Ascending aorta (tissue), 2 donors: ENCODE results near the gene TTBK2. TPM values are rescaled to one million over a fixed set of nuclear protein-coding genes. Genes with fewer than 3 reads are reported as not detected.

ENCODE experiments used
- DNase-seq, 2 donors: peaks; one replicate each; pipeline ENCODE4 v3.0.0-alpha.2; 2019; ENCODE audit warnings: low spot score in 2 of 2
- H3K27ac ChIP-seq, 2 donors: fragments of 200-600 bp; sonication (generic); one replicate each; pipeline ENCODE4 v1.5.1; 2016 to 2017; ENCODE audit warnings: mild to moderate bottlenecking in 1 of 2
- H3K27me3 ChIP-seq: fragments of 200-600 bp; sonication (generic); one replicate; pipeline ENCODE4 v1.5.1; 2017
- H3K36me3 ChIP-seq, 2 donors: fragments of 200-600 bp; sonication (generic); one replicate each; pipeline ENCODE4 v1.5.1; 2016
- H3K4me1 ChIP-seq, 2 donors: fragments of 200-600 bp; sonication (generic); one replicate each; pipeline ENCODE4 v1.5.1; 2016 to 2017; ENCODE audit warnings: mild to moderate bottlenecking in 1 of 2
- H3K4me3 ChIP-seq, 2 donors: fragments of 200-600 bp; sonication (generic); one replicate each; pipeline ENCODE4 v1.5.1; 2016 to 2017; ENCODE audit warnings: mild to moderate bottlenecking in 1 of 2
- H3K9me3 ChIP-seq, 2 donors: fragments of 200-600 bp; sonication (generic); one replicate each; pipeline ENCODE4 v1.5.1; 2016
- CTCF ChIP-seq, 3 experiments: fragments of 200-600 bp in 2 of 3; fragments of 450-650 bp in 1 of 3; sonication (generic) in 2 of 3; IDR thresholded peaks; one replicate each; pipeline ENCODE4 v1.5.1; 2016 to 2019; ENCODE audit warnings: antibody characterized with exemption in 3 of 3, mild to moderate bottlenecking in 1 of 3, moderate library complexity in 1 of 3
- intact Hi-C: fragments of 100-400 bp; cut with DNase I; formaldehyde crosslinking; loops from one replicate; pipeline ENCODE4 v1.15.1; 2023
- total RNA-seq: library from RNA; depleted of rRNA; stranded (reverse); fragments of >200 nt; gene quantifications from one replicate; pipeline ENCODE4 v1.1.0, GENCODE V29; 2016

TTBK2 gene
- total RNA-seq, 1 donor from 2014 or later: 25.3 TPM

DNA sequence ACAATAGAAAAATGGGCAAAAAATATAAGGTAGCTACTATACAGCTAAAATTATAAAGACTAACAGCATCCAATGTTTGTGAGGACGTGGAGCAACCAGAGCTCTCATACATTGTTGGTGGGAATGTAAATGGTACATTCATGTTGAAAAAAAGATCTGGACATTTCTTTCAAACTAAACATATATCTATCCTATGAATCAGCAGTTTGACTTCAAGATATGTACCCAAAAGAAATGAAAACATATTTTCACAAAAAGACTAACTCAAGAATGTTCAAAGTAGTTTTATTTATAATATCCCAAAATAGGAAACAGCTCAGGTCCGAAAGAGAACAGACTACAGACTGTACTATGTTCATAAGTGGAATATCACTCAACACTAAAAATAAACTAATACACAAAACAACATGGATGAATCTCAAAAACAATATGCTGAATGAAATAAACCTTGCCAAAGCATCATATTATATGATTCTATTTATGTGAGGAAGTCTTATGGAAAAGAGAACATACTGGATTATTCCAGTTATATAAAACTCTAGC, 8.8 kb upstream of the TTBK2 start:
- peak overlapping the region; percentile 55 to 65 for H3K27ac ChIP-seq
- H3K27me3 ChIP-seq: no peaks in the 10 kb centered on the region
- H3K36me3 ChIP-seq: no peaks in the 10 kb centered on the region
- TF ChIP-seq CTCF (IDR thresholded peaks at IDR 0.05): no peak
- peaks cover 0 to 14% of the 10 kb centered on the region in 2 donors for H3K4me1 ChIP-seq
- H3K4me3 ChIP-seq: no peak overlapping the region
- H3K9me3 ChIP-seq: no peaks in the 10 kb centered on the region
- intact Hi-C loops: loop anchor here (5.0 kb wide), 2 partner anchors 127 to 207 kb away; no protein-coding TSS in a partner anchor
- DNase-seq: no peak

- peaks cover 0 to 6% of the 10 kb centered on the region in 2 donors for H3K4me1 ChIP-seq
- H3K27ac ChIP-seq: peak overlapping the region; percentile 54 to 91
- intact Hi-C loops: loop anchor here (1.0 kb wide), 1 partner anchor 185 kb away; the partner anchor contains the start of gene UBR1
- TF ChIP-seq CTCF (IDR thresholded peaks at IDR 0.05): no peak
- H3K27me3 ChIP-seq: no peaks in the 10 kb centered on the region
- H3K4me3 ChIP-seq: peak overlapping the region; percentile 79 to 94
- no peaks in the 10 kb centered on the region for H3K36me3 ChIP-seq
- DNase-seq: peak in 1 of 2 donors; percentile 68
- no peaks in the 10 kb centered on the region for H3K9me3 ChIP-seq
These were observed 759 bp upstream of the TTBK2 start for GRCh38 chr15:42921342-42921731.

DNA sequence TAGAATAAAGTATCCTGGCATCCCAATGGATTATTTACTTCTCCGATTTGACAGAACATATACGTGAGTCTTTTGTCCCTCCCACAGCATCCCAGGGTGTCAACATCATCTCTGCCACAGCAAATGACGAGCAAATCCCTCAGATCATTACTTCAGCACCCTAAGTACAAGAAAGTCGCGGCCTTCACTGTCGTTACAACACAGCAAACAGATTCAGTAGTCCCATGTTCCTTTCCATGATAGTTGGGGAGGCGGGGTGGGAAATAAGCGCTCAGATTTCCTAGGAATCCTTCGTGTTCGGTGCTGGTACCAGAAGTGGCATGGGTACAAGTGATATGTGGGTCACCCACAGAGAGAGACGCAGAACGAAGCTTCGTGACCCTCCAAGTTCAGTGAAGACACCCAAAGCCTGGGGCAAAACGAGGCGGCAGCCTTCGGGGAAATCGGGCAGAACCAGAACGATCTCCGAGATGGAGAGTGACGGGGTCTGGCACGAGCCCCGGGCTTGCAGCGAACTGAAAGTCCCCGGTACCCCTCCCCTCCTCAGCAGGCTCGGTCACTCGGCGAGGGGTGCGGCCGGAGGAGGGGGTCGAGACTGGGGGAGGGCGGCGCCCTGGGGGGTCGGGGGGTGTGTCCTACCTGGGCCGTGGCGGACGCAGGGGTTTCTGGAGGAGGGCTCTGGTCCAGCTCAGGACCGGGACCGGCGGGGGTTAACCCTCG, 619 bp downstream of the TTBK2 start:
- intact Hi-C loops: loop anchor here (1.0 to 5.0 kb wide), 2 partner anchors 63 to 183 kb away; partner anchors contain the start of gene CDAN1
- Histone ChIP-seq H3K27me3 (no peaks in the 10 kb centered on the region), H3K9me3 (no peaks in the 10 kb centered on the region), H3K36me3 (no peaks in the 10 kb centered on the region), H3K27ac (peak overlapping the region; percentile 80 to 91), H3K4me1 (peaks cover 0 to 6% of the 10 kb centered on the region in 2 donors), H3K4me3 (peak overlapping the region; percentile 79 to 94)
- peak in 1 of 2 donors; percentile 75 for DNase-seq
- no peak for TF ChIP-seq CTCF (IDR thresholded peaks at IDR 0.05)

DNA sequence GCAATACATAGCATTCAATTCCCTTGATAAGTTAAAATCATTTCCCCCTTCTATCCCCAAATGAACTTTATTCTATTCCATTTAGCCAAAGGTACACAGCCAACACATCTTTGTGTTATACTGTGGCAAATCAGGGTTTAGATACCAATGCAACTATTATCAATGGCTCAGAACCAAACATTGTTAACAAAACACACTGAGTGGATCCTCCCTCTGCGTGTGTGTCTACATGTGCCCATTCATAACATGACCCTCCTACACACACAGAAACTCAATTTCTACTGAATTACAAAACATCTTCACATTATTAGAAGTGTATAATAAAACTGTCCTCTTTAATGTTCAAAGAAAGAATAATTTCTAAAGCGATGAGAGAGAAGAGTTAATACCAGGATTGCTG, 1.3 kb downstream of the TTBK2 start:
- Histone ChIP-seq H3K9me3 (no peaks in the 10 kb centered on the region), H3K36me3 (no peaks in the 10 kb centered on the region), H3K4me1 (peaks cover 0 to 6% of the 10 kb centered on the region in 2 donors), H3K4me3 (peak overlapping the region; percentile 79 to 94), H3K27me3 (no peaks in the 10 kb centered on the region), H3K27ac (peak overlapping the region; percentile 80 to 91)
- DNase-seq: no peak
- intact Hi-C loops: loop anchor here (5.0 kb wide), 1 partner anchor 62 kb away; no protein-coding TSS in a partner anchor
- no peak for TF ChIP-seq CTCF (IDR thresholded peaks at IDR 0.05)

- no peak for DNase-seq
- H3K36me3 ChIP-seq: no peaks in the 10 kb centered on the region
- H3K27ac ChIP-seq: no peak overlapping the region
- peaks cover 0 to 6% of the 10 kb centered on the region in 2 donors for H3K4me1 ChIP-seq
- no peaks in the 10 kb centered on the region for H3K27me3 ChIP-seq
- intact Hi-C loops: loop anchor here (5.0 kb wide), 1 partner anchor 61 kb away; no protein-coding TSS in a partner anchor
- TF ChIP-seq CTCF (IDR thresholded peaks at IDR 0.05): no peak
- H3K4me3 ChIP-seq: no peak overlapping the region
- no peaks in the 10 kb centered on the region for H3K9me3 ChIP-seq
These were observed 2.5 kb downstream of the TTBK2 start for GRCh38 chr15:42918047-42918446.
